ENCODE results near the gene DIAPH3.

- no peak for TF ChIP-seq POLR2A (IDR thresholded peaks at IDR 0.05)
- TF ChIP-seq, protein P1, sequence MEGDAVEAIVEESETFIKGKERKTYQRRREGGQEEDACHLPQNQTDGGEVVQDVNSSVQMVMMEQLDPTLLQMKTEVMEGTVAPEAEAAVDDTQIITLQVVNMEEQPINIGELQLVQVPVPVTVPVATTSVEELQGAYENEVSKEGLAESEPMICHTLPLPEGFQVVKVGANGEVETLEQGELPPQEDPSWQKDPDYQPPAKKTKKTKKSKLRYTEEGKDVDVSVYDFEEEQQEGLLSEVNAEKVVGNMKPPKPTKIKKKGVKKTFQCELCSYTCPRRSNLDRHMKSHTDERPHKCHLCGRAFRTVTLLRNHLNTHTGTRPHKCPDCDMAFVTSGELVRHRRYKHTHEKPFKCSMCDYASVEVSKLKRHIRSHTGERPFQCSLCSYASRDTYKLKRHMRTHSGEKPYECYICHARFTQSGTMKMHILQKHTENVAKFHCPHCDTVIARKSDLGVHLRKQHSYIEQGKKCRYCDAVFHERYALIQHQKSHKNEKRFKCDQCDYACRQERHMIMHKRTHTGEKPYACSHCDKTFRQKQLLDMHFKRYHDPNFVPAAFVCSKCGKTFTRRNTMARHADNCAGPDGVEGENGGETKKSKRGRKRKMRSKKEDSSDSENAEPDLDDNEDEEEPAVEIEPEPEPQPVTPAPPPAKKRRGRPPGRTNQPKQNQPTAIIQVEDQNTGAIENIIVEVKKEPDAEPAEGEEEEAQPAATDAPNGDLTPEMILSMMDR (IDR thresholded peaks at IDR 0.05) = no peak
Observed at GRCh38 chr13:60043262-60043661, 120.5 kb downstream of the DIAPH3 start.
